ENCODE data around the gene TROAP.
"Not testable (repeated sequence)": the region's sequence is repeated elsewhere in the genome, so short reads cannot be mapped to it uniquely, and the experiment has no call there.

Gene TROAP

GRCh38 chr12:49295082-49295936, 27.7 kb upstream of the TROAP start, which contains the start of gene PRPH:
Gene PRPH, plus strand, starts transcription at chr12:49295147. Its CDS starts 54 bp downstream, at chr12:49295201.
- peak; percentile 22 for DNase-seq (ENCODE audit: low spot score)

- DNase-seq (ENCODE audit: low spot score) = peak; percentile 75
Measured at GRCh38 chr12:49296034-49296835, 26.8 kb upstream of the TROAP start.

GRCh38 chr12:49296836-49297694, 26.0 kb upstream of the TROAP start:
- peak; percentile 33 for DNase-seq (ENCODE audit: low spot score)

- no peak for DNase-seq (ENCODE audit: low spot score)
Measured at GRCh38 chr12:49297695-49298060, 25.4 kb upstream of the TROAP start.

DNA sequence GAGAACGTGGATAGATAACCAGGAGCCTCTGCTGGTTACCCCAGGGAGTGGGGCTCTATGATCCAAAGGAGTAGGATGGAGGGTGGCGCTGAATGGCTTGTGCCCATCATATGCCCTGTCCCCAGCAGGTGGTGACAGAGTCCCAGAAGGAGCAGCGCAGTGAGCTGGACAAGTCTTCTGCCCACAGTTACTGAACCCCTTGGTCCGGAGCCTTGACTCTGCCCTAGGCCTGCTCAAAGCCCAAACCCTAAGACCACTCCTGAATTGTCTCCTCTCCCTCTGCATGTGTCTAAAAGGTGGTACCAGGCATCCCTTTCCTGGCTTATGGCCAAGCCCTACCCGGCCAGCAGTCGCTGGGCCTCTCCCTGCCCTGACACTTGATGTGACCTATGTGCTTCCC, 24.9 kb upstream of the TROAP start:
- peak; percentile 17 for DNase-seq (ENCODE audit: low spot score)

- DNase-seq (ENCODE audit: low spot score) = no peak
Measured at GRCh38 chr12:49301760-49302159, 21.3 kb upstream of the TROAP start.

- peak; percentile 86 for DNase-seq (ENCODE audit: low spot score)
Measured at GRCh38 chr12:49304161-49304560, 18.9 kb upstream of the TROAP start.

- DNase-seq (ENCODE audit: low spot score) = no peak
Measured at GRCh38 chr12:49305762-49306510, 17.1 kb upstream of the TROAP start.

GRCh38 chr12:49309386-49309785, 13.7 kb upstream of the TROAP start:
- no peak for DNase-seq (ENCODE audit: low spot score)

GRCh38 chr12:49310451-49311000, 12.5 kb upstream of the TROAP start:
- DNase-seq (ENCODE audit: low spot score) = not testable (repeated sequence)

GRCh38 chr12:49314811-49315210, 8.2 kb upstream of the TROAP start:
- DNase-seq (ENCODE audit: low spot score) = no peak

DNA sequence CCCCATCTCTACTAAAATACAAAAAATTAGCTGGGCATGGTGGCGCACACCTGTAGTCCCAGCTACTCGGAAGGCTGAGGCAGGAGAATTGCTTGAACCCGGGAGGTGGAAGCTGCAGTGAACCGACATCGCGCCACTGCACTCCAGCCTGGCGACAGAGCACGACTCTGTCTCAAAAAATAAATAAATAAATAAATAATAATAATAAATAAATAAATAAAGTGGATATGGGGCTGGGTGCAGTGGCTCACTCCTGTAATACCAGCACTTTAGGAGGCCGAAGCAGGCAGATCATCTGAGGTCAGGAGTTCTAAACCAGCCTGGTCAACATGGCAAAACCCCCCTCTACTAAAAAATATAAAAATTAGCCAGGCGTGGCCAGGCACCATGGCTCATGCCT, 5.9 kb upstream of the TROAP start:
- not testable (repeated sequence) for DNase-seq (ENCODE audit: low spot score)

- not testable (repeated sequence) for DNase-seq (ENCODE audit: low spot score)
Measured at GRCh38 chr12:49320411-49321103, 2.5 kb upstream of the TROAP start.

GRCh38 chr12:49322367-49322707, 718 bp upstream of the TROAP start:
- no peak for DNase-seq (ENCODE audit: low spot score)

DNA sequence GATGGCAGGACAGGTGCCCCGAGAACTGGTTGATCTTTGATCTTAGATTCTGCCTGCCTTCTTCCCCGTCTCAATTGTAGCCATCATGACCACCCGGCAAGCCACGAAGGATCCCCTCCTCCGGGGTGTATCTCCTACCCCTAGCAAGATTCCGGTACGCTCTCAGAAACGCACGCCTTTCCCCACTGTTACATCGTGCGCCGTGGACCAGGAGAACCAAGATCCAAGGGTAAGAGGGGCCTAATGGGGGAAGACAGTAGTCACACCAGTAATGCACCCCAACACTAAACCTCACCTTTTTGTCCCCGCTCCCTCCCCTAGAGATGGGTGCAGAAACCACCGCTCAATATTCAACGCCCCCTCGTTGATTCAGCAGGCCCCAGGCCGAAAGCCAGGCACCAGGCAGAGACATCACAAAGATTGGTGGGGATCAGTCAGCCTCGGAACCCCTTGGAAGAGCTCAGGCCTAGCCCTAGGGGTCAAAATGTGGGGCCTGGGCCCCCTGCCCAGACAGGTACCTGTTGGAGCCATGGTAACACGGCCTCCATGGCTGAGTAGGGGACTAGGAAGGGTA, 556 bp downstream of the TROAP start:
- DNase-seq (ENCODE audit: low spot score) = no peak

DNA sequence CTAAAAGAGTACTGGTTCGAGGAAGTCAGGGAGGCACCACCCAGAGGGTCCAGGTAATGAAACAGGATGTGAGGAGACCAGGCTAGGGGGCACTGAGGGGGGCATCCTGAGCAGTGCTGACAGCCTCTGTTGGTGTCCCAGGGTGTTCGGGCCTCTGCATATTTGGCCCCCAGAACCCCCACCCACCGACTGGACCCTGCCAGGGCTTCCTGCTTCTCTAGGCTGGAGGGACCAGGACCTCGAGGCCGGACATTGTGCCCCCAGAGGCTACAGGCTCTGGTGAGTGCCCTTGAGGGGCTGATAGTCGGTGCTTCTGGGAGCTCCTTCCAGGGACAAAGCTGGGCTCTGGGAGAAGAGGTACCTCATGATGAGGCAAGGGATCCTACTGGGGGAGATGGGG, 2.6 kb downstream of the TROAP start:
- no peak for DNase-seq (ENCODE audit: low spot score)

DNA sequence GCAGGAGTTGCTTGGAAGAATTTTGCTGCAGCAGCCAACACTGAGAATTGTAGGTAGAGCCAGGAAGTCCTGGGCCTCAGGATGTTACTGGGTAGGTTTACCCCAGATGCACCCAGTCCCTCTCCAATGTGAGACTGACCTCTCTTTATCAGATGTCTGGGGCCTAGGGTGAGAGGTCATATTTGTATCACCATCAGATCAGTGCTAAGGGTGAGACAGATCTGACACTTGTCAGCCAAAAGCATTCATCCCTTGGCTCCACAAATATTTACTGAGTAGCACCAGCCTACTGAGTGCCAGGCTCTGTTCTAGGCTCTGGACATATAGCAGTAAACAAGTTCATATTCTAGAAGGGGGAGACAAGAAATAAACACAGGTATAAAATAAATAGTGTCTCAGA, 4.3 kb downstream of the TROAP start:
- no peak for DNase-seq (ENCODE audit: low spot score)

DNA sequence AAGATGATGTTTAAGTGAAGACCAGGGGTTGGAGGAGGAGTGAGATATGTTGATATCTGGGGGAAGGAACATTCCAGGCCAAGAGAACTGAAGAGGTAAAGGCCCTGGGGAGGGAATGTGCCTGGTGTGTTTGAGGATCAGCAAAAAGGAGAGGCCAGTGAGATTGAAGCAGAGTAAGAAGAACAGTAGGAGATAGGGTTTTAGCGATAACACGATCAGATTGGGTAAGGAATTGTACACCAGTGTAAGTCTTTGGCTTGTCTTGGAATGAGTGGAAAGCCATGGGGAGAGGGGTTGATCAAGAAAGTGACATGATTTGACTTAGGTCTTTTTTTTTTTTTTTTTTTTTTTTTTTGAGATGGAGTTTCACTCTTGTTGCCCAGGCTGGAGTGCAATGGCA, 4.8 kb downstream of the TROAP start:
- DNase-seq (ENCODE audit: low spot score) = no peak

DNA sequence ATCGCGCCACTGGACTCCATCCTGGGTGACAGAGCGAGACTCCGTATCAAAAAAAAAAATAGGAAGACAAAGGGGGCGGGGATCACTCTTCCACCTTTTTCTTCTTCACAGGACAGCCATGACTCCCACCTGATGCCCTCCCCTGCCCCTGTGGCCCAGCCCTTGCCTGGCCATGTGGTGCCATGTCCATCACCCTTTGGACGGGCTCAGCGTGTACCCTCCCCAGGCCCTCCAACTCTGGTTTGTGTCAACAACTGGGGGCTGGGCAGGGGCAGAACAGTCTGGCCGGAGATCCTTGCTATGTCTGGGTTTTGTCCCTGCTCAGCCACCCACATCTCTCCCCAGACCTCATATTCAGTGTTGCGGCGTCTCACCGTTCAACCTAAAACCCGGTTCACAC, 5.8 kb downstream of the TROAP start:
- DNase-seq (ENCODE audit: low spot score) = no peak

- no peak for DNase-seq (ENCODE audit: low spot score)
Measured at GRCh38 chr12:49330032-49330619, 7.1 kb downstream of the TROAP start.
